HEK293 (cell line): ENCODE data around the gene ETF1.

ENCODE experiments used
- CTCF ChIP-seq: fragments of 450-650 bp; formaldehyde crosslinking; IDR thresholded peaks from 2 replicates; pipeline ENCODE4 v1.5.1; 2016; ENCODE audit warnings: missing biosample characterization, missing genetic modification characterization
- EGR2 ChIP-seq: fragments of 450-650 bp; formaldehyde crosslinking; IDR thresholded peaks from 2 replicates; pipeline ENCODE4 v1.5.1; 2016; ENCODE audit warnings: low read depth, missing biosample characterization, missing genetic modification characterization
- KLF17 ChIP-seq: fragments of 450-650 bp; formaldehyde crosslinking; IDR thresholded peaks from 2 replicates; pipeline ENCODE4 v1.5.1; 2016; ENCODE audit warnings: missing biosample characterization, missing genetic modification characterization
- PATZ1 ChIP-seq: fragments of 450-650 bp; formaldehyde crosslinking; IDR thresholded peaks from 2 replicates; pipeline ENCODE4 v1.5.1; 2016; ENCODE audit warnings: missing biosample characterization, missing genetic modification characterization
- PRDM1 ChIP-seq: fragments of 450-650 bp; formaldehyde crosslinking; IDR thresholded peaks from 2 replicates; pipeline ENCODE4; 2016; ENCODE audit warnings: missing biosample characterization, missing genetic modification characterization
- YY1 ChIP-seq: fragments of 450-650 bp; formaldehyde crosslinking; IDR thresholded peaks from 2 replicates; pipeline ENCODE4 v1.5.1; 2018; ENCODE audit warnings: missing biosample characterization, missing genetic modification characterization
- ZNF169 ChIP-seq: fragments of 450-650 bp; formaldehyde crosslinking; IDR thresholded peaks from 2 replicates; pipeline ENCODE4 v1.5.1; 2016; ENCODE audit warnings: missing biosample characterization, missing genetic modification characterization
- ZNF223 ChIP-seq: fragments of 450-650 bp; formaldehyde crosslinking; IDR thresholded peaks from 2 replicates; pipeline ENCODE4 v1.5.1; 2016; ENCODE audit warnings: missing biosample characterization, missing genetic modification characterization
- ZNF23 ChIP-seq: fragments of 450-650 bp; formaldehyde crosslinking; IDR thresholded peaks from 2 replicates; pipeline ENCODE4 v1.5.1; 2016; ENCODE audit warnings: missing biosample characterization, missing genetic modification characterization, borderline replicate concordance
- ZNF274 ChIP-seq, 2 experiments: fragments of 200-500 bp in 1 of 2; fragments of 450-650 bp in 1 of 2; sonication (Bioruptor generic) in 1 of 2; formaldehyde crosslinking in 1 of 2; IDR thresholded peaks; 2 replicates each; pipeline versions ENCODE4 v1.5.1 to v1.6.1; 2014 to 2016; ENCODE audit warnings: borderline replicate concordance in 1 of 2, inconsistent platforms in 1 of 2, low read length in 1 of 2, missing biosample characterization in 1 of 2, missing genetic modification characterization in 1 of 2
- ZNF391 ChIP-seq: fragments of 450-650 bp; formaldehyde crosslinking; IDR thresholded peaks from 2 replicates; pipeline ENCODE4 v1.5.1; 2016; ENCODE audit warnings: low read depth, missing biosample characterization, missing genetic modification characterization, borderline replicate concordance
- ZNF660 ChIP-seq: fragments of 450-650 bp; IDR thresholded peaks from 2 replicates; pipeline ENCODE4 v1.5.1; 2018; ENCODE audit warnings: missing biosample characterization, mild to moderate bottlenecking, missing genetic modification characterization
- ZNF670 ChIP-seq: fragments of 450-650 bp; formaldehyde crosslinking; IDR thresholded peaks from 2 replicates; pipeline ENCODE4 v1.5.1; 2016; ENCODE audit warnings: missing biosample characterization, missing genetic modification characterization, low read depth

DNA sequence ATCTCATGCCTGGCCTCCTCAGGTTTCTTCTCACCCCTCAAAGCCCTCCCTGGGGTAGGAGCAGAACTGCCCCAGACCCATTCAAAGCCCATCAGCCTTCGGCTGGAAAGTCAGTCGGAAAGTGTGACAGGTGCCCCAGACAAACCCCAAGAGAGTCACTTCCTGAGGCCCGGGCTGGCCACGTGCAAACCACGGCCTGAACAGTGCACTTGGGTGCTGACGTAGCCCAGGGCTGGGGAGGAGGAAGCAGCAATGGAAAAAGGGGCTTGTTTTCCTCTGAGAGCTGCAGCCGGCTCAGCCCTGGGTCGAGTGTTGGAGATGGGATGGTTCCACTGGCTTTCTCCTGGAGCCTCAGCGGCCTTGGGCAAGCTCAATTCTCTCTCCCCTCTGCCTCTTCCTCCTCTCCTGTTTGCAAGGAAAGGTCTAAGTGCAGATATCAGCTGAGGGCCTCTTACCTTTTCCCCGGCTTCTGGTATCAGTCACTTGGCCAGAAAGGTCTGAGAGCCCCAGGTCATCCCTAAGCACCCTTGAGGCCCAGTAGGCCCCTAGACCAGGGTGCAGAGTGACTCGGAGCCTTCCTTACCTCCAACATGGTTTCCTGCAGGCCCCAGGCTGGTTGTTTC lies 83.6 kb downstream of the ETF1 start:
- TF ChIP-seq CTCF (no peak), PRDM1 (no peak), ZNF274 (IDR thresholded peaks at IDR 0.05; ENCODE audit: low read length) (no peak), ZNF274 (tag by site-specific recombination; IDR thresholded peaks at IDR 0.05; ENCODE audit: borderline replicate concordance) (no peak), ZNF223 (tag by site-specific recombination) (no peak), ZNF660 (tag by site-specific recombination) (no peak), ZNF670 (tag by site-specific recombination) (no peak), KLF17 (no peak), PATZ1 (tag by site-specific recombination) (no peak), ZNF391 (tag by site-specific recombination) (no peak), ZNF169 (no peak), ZNF23 (tag by site-specific recombination) (no peak), EGR2 (no peak), YY1 (tag by site-specific recombination) (no peak)
